ENCODE data around the gene TMCO1.
"Not testable (repeated sequence)": the region's sequence is repeated elsewhere in the genome, so short reads cannot be mapped to it uniquely, and the experiment has no call there.

The TMCO1 gene

GRCh38 chr1:165683848-165684485 lies 84.7 kb downstream of the TMCO1 start:
- no peak for DNase-seq

GRCh38 chr1:165680773-165681172 lies 87.9 kb downstream of the TMCO1 start:
- DNase-seq, result not testable (repeated sequence)

- DNase-seq, result no peak
Measured at GRCh38 chr1:165680303-165680702, 88.4 kb downstream of the TMCO1 start.

GRCh38 chr1:165679282-165680036 lies 89.2 kb downstream of the TMCO1 start:
- no peak for DNase-seq

GRCh38 chr1:165678509-165678908 lies 90.2 kb downstream of the TMCO1 start:
- peak in 1 of 2 donors; percentile 8 for DNase-seq

Measured in CD4-positive, alpha-beta T cell treated with Interleukin-1 beta for 1 hour (primary cell).